NCI-H2107 (cell line): Measurements from ENCODE around the gene EFNB2.

Source experiments
- DNase-seq: peaks from one replicate; lab custom pipeline; 2025; lab: John Stamatoyannopoulos, UW

Gene EFNB2

DNA sequence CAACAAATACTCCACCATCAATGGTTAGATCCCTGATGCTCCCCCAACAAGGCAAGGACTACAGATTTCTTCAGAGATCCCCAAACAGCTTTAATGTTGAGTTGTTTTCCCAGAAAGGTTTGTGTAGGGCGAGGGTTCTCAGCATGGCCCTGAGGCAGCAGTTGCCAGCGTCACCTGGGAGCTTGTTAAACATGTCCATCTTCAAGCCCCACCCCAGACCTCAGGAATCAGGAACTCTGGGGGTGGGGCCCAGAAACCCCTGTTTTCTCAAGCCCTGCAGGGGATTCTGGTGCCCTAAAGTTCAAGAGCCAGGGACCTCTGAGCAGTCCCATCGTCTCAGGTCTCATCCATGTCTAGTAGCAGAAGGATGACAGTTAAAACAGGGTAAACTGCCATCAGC, 9.6 kb downstream of the EFNB2 start:
- no peak for DNase-seq

DNA sequence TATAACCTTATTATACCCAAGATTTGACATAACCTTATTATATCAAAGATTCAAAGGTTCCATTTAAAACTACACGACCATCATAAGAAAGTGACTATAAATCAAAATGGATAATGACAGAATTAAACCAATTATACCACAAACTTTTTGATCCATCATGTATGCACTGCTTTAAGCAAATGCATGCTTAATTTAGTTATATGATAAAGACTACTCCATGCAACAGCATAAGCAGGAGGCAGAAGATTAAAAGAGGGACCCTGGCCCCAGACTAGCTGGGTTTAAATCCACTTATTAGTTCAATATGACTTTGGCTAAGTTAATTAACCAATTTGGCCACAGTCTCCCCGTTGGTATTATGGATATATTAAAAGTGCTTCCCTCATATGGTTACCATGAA, 11.4 kb downstream of the EFNB2 start:
- DNase-seq = no peak

DNA sequence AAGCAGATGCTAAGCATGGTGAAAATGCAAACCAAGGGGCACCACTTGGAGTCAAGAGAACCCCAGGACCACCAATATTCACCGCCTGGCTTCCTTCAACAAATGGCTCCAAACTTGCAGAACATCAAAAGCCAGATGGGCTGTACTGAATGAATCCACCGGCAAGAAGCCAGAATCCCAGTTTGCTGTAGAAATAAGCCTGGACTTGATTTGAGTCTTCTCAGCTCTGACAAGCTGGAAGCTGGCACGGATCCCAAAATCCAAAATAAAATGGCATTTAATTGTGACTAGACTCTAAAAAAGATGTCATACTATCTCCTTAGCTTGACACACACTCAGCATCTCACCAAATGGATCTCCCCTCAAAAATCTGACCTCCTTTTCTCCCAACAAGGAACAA, 11.9 kb downstream of the EFNB2 start:
- DNase-seq = no peak

DNA sequence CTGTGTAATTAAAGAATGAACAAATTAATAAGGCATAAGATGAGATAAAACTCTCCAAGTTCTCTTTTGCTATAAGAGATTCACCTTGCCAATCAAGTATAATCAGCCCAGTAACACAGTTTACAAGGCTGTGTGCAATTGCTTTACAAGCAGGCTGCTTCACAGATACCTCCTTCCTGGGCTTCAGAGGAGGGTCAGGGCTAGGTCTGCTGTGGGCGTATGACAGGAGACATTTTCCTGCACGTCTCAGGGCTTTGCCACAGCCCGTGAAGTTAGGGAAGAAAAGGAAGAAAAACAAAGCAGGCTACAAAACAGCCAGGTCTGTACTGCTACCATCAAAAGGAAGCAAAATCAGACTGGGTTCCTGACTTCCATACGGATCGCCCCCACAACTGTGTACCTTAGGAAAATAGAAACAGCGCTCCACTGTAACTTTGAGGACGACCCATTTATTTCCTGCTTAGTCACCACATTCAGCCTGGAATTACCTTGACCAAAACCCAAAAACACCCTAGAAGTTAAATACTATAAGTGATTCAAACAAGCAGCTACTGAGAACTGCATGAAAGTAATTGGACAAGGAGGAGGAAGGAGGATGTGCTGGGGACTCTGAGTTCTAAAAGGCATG, 12.4 kb downstream of the EFNB2 start:
- no peak for DNase-seq

DNA sequence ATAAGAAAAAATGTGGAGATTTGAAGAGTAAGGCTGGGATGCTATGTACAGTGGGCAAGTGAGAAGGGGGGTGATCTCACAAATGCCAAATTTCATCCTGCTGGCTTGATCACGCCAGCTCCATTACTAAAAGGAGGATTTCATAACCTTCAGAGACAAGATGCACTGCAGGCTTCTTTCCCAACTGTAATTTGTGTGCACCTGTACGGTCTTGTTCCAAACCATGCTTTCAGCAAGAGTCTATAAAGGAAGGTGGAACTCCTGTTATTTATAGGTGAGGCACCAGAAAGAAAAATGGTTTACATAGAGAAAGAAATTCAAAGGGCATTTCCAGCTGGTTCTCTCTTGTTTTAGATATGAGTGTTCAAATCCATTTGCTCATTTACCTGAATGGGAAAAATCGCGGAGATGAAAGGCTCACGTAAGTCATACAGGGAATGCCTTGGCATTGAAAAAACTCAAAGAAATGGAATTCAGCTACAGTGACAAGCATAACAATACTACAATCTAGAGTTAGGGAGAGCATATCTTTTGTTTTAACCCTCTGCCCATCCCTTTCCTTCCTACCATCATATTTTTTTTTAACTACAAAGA, 13.3 kb downstream of the EFNB2 start:
- DNase-seq = no peak

DNA sequence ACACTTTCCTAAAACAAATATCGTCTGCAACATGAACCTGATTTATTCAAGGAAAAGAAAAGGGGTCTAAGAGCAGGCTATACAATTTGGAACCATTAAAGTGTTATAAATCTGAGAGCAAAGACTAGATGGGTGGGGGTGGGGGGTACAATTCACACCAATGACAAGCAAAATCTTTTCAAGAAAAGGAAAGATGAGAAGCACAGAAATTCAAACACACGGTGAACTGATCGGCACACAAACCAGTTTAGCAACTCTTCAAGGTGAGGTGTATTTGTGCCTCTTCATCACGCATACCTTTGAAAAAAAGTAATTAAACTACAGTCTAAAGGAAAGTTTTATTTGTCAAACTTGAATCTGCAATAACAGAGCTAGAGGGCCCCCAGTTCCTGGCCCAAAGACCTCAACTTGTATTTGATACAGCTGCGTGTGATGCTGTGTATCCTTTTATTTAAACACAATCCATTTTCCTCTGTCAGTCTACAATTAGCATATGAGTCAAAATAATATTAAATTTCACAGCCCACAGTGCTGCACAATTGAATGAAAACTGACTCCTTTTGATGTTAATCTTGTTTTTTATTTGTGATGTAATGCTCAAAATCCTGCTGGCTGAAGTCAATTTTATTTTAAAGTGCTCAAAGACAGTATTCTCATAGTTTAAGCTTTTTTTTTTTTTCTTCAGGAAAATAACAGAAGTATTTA, 14.2 kb downstream of the EFNB2 start:
- DNase-seq = no peak

DNA sequence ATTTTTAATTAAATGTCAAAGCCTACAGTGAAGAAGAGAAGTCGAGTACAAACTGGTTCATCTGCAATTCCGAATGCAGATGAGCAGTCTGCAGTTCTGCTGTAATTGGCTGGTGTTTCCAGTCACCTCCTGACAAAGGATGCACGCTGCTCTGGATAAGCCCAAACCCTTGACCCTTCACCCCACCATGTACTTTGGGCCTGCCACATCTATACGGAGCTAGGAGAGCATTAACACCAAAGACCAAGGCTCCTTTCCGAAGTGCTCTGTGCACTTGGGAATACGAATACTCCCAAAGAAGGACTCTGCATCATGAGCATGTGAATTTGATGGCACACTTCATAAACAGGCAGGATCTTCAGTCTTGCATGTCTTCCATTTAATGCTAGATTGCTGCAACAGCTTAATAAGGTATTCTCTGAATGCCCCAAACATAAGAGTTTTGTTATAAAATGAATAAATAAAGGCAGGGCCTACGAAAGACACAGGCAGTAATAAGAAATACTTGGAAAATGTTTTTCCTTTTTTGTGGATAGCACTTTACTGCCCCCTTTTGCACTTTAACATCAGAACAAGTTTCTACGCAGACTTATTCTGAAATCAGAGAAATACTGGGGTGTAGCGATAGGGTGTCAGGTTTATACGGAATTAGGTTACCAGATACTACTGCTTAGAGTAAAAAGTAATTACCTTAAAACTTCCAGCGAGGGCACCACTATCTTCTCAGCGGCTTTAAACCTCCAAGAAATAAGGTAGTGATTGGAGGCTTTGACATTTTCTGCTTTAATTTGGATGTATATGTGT, 15.0 kb downstream of the EFNB2 start:
- DNase-seq = no peak

DNA sequence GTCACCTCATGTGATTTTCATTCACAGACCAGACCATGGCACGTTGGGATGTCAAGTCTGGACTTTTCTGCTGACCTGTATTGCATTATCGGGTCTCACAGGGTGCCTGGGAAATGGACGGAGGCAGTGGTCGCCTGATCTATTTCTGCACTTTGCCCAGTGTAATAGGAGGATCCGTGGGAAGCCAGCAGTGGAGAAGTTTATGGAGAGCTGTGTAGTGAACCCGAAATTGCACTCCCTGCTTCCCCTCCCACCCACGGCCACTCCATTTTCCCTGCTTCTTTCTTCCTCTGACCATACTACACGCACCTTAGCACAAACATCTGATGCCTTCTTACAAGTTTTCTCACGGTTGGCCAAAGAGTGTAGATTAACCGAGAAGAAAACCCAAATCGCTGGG, 16.9 kb downstream of the EFNB2 start:
- DNase-seq = no peak

DNA sequence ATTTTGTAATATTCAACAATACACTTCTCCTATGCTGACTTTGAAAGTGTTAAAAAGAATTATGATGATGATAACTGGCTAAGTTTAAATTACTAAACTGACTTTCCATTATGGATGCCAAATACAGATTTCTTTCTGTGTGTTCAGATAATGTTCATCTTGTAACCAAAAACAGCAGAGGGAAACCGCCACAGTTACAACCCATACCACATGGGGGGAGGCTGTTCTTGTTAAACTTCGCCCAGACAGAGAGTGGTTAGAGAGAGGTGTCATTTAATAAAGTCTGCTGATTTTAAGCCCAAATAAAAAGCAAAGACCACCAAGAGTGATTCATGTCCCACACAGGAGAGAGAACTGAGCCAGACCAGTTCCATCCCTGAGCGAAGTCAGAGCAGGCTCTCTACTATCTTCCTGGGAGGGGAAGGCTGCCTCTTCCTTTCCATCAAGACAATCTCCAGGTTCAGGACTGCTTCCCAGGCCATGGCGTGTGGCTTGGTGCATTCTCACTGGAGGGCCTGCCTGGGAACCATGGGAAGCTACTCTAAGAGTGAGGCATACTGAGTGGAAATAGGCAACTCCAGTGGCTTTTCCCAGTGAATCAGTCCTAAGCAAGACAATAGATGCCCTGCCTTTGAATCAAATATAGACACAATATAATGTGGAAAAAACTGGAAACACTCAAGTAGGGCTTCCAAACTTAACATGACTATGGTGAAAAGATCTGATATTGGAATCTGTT, 18.2 kb downstream of the EFNB2 start:
- no peak for DNase-seq

DNA sequence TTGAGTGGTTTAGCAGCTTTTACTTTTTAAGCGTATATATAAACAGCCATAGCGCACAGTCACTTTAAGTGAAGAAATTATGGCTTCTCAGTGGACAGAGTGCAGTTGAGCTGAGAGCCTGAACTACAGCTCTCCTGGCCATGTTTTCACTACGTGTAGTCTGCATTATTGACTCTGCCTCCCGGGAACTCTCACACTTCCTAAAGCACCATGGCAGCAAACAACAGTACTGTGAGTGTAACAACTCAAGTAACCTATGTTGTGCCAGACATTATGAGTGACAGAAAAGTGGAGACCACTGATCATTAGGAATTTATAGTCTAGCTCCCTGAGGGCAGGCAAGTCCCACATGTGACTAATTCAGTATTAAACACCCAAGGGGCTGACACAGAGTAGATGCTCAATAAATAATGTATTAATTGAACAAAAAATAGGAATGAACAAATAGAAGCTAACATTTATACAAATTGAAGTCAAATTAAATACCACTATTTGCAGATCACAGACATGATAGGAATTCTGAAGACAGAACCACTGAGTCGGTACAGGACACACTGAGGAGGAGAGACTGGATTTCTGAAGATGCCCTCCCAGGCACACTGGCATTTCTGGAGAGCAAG, 19.7 kb downstream of the EFNB2 start:
- DNase-seq = no peak

DNA sequence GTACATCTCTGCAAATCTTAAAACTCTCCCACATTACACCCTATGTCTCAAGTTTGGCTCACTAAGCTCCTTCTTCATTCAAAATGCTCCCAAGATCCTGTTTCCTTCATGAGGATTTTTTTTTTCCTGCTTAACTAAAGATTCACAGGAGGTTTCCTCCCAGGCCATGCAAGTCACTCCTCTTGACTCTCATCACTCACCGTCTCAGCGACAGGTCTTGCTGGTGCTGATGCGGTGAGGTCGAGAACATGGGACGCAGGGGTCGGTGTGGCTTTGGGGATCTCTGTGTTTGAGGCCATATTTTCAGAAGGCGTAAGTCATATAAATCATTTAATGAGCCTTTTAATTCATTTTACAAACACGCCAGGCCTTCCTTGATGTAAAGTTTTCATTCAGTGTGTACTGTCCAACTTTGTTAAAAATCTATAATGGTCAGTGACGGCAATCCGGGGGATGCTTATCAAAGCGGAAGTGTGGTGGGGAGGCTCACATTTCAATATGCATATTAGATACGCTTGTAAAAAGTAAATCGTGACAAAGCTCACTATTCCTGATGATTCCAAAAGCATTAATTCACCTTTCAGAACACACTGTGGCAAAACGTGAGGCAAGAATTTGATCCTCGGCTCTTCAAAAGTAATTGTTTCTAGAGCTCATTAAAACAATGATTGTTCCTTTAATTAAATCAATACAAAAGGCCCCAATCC, 20.4 kb downstream of the EFNB2 start:
- no peak for DNase-seq

DNA sequence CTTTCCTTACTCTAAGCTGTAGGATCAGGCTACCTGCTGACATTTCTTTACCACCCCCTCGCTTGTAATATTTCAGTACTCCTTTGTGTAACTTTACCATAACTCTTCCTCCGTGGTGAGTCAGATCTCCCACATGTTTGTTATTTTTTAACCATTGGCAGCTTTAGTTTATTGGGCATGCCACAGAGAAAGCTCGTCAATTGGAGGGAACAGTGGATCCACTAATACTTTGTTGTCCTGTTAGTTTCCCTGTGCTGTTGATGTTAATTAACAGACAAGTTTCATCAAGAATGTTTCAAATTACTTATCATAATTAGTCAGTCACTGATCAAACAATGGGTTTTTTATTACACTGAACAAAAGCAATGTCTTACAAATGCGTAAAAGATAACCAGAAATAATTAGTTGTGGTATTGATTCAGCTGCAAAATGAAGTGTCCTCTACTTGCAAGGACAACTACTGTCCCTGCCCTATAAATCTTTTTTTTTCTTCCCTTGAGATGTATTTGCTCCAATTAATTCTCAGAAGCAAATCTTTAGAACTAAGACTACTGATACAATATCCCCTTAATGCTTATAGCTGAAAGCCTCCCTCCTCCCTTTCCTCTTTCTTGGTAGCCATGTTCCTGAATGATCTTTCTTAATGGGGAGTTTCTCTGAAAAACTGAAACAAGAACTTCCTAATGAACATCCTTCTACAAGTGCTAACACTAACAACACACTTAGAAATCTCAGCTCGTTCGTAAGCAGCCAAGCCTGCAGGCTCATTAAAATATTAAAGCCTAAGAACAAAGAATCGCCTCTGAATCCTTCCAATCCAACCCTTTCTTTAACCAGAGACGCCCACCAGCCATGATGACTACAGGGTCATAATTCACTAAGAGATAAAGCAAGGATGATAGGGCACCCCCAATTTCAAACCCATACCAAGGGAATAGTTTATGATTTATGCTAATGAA, 22.2 kb downstream of the EFNB2 start:
- no peak for DNase-seq

DNA sequence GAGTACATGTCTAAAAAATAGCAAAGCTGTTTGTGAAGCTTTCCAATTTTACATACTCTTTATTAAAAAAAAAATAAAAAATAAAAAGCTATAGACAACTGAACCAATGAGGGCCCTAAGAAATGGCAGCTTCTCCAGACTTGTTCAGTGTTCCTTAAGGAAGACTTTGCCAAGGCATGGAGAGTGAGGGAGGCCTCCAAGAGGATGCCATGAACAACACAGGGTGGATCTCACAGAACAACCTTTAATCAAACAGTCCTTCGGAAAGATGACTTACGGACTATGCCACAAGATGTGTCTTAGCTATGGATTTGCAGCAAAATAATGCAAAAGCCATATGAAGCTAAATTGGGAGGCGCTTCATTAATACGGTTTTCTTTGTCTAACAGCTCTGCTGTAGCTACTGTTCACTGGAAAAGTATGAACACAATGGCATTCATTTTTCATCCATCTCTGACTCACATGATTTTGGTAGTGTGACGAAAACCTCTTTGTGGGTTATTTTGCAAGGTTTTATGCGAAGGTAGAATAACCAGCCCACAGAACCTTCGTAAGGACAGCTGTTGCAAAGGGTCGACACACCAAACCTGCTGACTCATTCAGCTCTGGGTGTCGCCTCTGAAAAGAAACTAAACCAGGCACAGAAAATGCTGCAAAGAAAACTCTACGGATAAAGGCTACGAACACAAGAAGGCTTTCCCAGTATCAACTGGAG, 27.7 kb downstream of the EFNB2 start:
- DNase-seq = no peak

DNA sequence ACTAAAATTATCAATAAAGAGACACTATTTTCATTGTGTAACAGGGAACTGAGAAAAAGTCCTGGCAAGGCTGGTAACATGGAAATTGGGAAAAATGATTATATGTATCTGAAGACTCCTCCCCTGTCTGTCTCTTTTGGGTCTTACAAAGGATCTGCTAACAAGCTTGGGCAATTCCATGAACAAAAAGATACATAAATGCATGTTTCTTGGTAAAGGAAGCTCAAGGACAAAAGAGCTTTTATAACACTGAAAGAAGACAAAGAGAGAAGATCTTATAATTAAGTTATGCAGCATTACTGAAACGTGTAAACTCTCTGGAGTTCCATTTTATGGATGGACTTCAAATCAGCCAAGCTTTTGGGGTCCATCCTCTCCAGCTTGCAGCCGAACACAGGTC, 29.2 kb downstream of the EFNB2 start:
- no peak for DNase-seq

DNA sequence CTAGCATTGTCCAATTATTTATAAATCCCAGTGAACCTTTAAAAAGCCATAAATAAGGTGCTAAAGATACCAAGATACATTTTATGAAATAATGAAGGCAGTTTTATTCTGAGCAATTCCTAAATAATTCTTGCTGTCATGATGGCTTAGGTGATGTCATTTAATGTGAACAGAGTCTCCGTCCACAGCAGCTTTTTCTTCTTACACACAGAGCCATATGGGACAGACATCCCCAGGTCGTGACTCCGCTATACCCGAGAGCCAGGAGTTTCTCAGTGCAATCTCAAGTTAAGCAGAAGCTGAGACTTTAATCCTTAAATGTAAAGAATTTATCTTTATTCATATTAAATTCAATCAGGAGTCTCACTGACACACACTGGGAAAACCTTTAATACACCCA, 29.7 kb downstream of the EFNB2 start:
- no peak for DNase-seq

DNA sequence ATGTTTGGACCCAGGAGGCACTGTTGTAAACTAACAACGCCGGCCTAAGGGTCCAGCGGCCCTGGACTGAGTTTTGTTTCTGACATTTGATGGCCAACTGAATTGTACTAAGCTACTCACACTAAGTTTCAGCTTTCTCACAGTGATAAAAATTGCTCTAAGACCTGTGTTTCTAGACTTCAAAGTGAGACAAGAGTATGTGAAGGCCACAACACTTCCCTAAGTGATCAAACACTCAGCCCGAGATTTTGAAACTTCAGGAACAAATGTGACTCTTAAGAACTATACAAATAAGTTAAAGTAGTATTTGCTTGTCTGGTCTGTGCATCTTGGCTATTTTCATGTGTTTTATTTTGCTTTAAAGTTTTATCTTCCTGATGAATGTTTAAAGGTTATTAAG, 30.2 kb downstream of the EFNB2 start:
- DNase-seq = no peak

DNA sequence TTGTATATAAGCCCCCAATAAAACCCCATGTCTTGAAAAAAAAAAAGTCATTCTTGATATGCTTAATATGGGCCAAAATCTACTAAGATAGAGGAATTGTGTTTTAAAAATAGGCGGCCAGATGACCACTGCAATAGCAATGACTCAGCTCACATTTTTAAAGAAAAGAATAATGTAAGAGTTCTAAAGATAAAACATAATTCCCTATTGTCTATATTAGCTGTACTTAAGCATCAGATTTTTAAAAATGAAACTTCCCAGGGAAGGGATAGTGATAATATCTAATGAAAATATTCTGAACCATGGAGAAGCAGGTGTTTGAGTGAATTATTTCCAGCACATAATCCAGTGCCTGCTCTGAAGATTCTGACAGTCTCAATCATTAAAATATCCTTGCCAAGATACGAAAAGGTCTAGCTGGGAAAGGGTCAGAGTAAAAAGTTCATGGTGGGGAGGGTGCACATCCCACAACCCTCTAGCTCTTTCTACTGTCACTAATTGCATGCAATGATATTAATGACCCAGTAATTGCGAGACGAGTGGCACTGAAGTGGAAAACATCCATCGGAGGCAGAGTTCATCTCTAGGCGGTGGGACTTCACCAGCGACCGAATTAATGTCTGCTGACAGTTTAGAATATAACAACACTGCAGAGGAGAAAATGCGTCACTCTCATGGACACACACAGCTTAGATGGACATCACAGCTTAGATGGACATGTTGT, 31.6 kb downstream of the EFNB2 start:
- no peak for DNase-seq

DNA sequence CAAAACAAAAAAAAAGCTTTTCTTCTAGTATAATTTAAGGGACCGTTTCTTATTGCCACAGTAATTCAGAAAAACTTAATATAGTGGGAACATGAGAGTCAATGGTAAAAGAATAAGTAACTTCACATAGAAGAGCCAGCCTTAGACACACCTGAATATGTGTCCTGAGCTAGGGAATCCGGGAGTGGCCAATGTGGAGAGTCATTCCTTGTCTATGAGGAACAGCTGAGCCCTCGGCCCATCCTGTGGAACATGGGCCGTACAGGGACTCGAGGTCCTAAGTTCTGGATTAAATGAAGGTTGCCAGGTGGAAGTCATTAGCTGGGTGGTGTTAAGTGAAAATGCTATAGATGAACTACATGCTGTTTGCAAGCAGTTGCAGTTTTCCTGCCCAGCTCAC, 32.2 kb downstream of the EFNB2 start:
- no peak for DNase-seq

DNA sequence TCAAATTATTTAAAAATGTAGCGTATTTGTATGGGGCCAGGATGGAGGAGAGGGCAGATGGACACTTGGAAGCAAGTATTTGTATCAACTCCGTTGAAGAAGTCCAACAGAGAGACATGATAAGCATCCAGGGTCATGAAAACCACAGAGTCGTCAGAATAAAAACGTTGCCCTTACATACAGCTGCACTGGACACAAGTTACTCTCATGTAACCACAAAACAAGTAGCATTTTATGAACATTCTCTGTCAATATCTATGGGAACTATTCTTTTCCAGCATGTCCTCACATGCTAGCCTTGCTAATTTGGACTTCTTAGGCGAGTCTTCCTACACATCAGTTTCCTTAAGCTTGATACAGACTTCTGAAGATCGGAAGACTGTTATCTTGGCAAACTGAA, 35.0 kb downstream of the EFNB2 start:
- no peak for DNase-seq
